ENCODE results near the gene RPS27. TPM values are rescaled to one million over a fixed set of nuclear protein-coding genes. Genes with fewer than 3 reads are reported as not detected.

RPS27 gene
- 596 and 1,367 TPM in 2 replicates for total RNA-seq

GRCh38 chr1:153990468-153991150 is at the start of gene RPS27:
TSS of gene RPS27 (plus strand) at chr1:153990762. CDS start at chr1:153990797, 35 bp downstream.

GRCh38 chr1:153946622-153947241 is 43.8 kb upstream of the RPS27 start, which contains the start of gene DENND4B:
TSS of gene DENND4B (minus strand) at chr1:153946718. CDS start at chr1:153944374, 2,344 bp downstream.

GRCh38 chr1:153958111-153958960 is 32.2 kb upstream of the RPS27 start, which contains the start of gene CRTC2:
TSS of gene CRTC2 (minus strand) at chr1:153958612. CDS start at chr1:153958497, 115 bp downstream.

GRCh38 chr1:153963030-153963849 is 27.3 kb upstream of the RPS27 start, which contains the start of gene SLC39A1:
TSS of gene SLC39A1 (minus strand) at chr1:153963537. CDS start at chr1:153962715, 822 bp downstream.

GRCh38 chr1:153967107-153967999 is 23.2 kb upstream of the RPS27 start, which contains the start of gene CREB3L4:
TSS of gene CREB3L4 (plus strand) at chr1:153967902. CDS start at chr1:153968526, 624 bp downstream.

GRCh38 chr1:153977250-153978240 is 13.0 kb upstream of the RPS27 start, which contains the start of gene JTB:
TSS of gene JTB (minus strand) at chr1:153977674. CDS start at chr1:153977252, 422 bp downstream.

GRCh38 chr1:153985941-153986761 is 4.4 kb upstream of the RPS27 start, which contains the start of gene RAB13:
TSS of gene RAB13 (minus strand) at chr1:153986339. CDS start at chr1:153986236, 103 bp downstream.

Other genes starting within 250 kb of the RPS27 start
- 19.4 and 29.0 TPM in 2 replicates for gene SLC27A3, start 215.4 kb upstream of the RPS27 start, total RNA-seq
- 3.6 and 9.8 TPM in 2 replicates for gene GATAD2B, start 67.8 kb upstream of the RPS27 start, total RNA-seq
- gene DENND4B, start 44.0 kb upstream of the RPS27 start, total RNA-seq = 9.1 and 25.8 TPM in 2 replicates
- 5.0 and 7.9 TPM in 2 replicates for gene CRTC2, start 32.1 kb upstream of the RPS27 start, total RNA-seq
- gene SLC39A1, start 27.2 kb upstream of the RPS27 start, total RNA-seq = 87.4 and 114 TPM in 2 replicates
- gene CREB3L4, start 22.9 kb upstream of the RPS27 start, total RNA-seq = 6.5 and 8.3 TPM in 2 replicates
- 73.7 and 78.2 TPM in 2 replicates for gene JTB, start 13.1 kb upstream of the RPS27 start, total RNA-seq
- gene RAB13, start 4.4 kb upstream of the RPS27 start, total RNA-seq = 48.4 and 87.2 TPM in 2 replicates
- gene NUP210L, start 164.3 kb downstream of the RPS27 start, total RNA-seq = 0.06 and 0.16 TPM in 2 replicates
- 449 and 809 TPM in 2 replicates for gene TPM3, start 201.3 kb downstream of the RPS27 start, total RNA-seq
- gene CFAP141, start 215.6 kb downstream of the RPS27 start, total RNA-seq = not detected in 2 replicates
- gene UBAP2L, start 230.2 kb downstream of the RPS27 start, total RNA-seq = 31.9 and 123 TPM in 2 replicates

Measured in bladder microvascular endothelial cell (primary cell).